GM19438 (cell line): ENCODE measurements around the gene CDK14.

Experiments used
- ATAC-seq: cut with Tn5 transposase; IDR thresholded peaks from one replicate; pipeline ENCODE4 v1.9.1; 2021; ENCODE audit warnings: low read depth; ENCODE audit not compliant: unreplicated experiment

Gene CDK14

GRCh38 chr7:91226411-91226810, 630.3 kb downstream of the CDK14 start:
- no peak for ATAC-seq

GRCh38 chr7:91228327-91228726, 632.2 kb downstream of the CDK14 start:
- ATAC-seq = no peak

GRCh38 chr7:91228927-91229558, 632.9 kb downstream of the CDK14 start:
- no peak for ATAC-seq

GRCh38 chr7:91230100-91230499, 634.0 kb downstream of the CDK14 start:
- ATAC-seq = no peak

- ATAC-seq = no peak
These were observed 634.4 kb downstream of the CDK14 start for GRCh38 chr7:91230503-91230902.

GRCh38 chr7:91233212-91233611, 637.1 kb downstream of the CDK14 start:
- no peak for ATAC-seq

GRCh38 chr7:91235211-91235832, 639.2 kb downstream of the CDK14 start:
- ATAC-seq = no peak

- no peak for ATAC-seq
These were observed 643.1 kb downstream of the CDK14 start for GRCh38 chr7:91239171-91239604.

- no peak for ATAC-seq
These were observed 643.7 kb downstream of the CDK14 start for GRCh38 chr7:91239772-91240171.

- ATAC-seq = no peak
These were observed 644.3 kb downstream of the CDK14 start for GRCh38 chr7:91240376-91240941.

- no peak for ATAC-seq
These were observed 646.1 kb downstream of the CDK14 start for GRCh38 chr7:91242097-91242844.

GRCh38 chr7:91243591-91244301, 647.6 kb downstream of the CDK14 start:
- ATAC-seq = no peak

GRCh38 chr7:91247500-91247899, 651.4 kb downstream of the CDK14 start:
- ATAC-seq = no peak

- ATAC-seq = no peak
These were observed 652.9 kb downstream of the CDK14 start for GRCh38 chr7:91248996-91249395.

- no peak for ATAC-seq
These were observed 653.5 kb downstream of the CDK14 start for GRCh38 chr7:91249506-91250233.

GRCh38 chr7:91250706-91251105, 654.6 kb downstream of the CDK14 start:
- no peak for ATAC-seq

- no peak for ATAC-seq
These were observed 655.8 kb downstream of the CDK14 start for GRCh38 chr7:91251877-91252276.
